ENCODE measurements around the gene HS3ST4.

The HS3ST4 gene

GRCh38 chr16:25828510-25828909 is 136.8 kb downstream of the HS3ST4 start:
- no peak for DNase-seq

DNA sequence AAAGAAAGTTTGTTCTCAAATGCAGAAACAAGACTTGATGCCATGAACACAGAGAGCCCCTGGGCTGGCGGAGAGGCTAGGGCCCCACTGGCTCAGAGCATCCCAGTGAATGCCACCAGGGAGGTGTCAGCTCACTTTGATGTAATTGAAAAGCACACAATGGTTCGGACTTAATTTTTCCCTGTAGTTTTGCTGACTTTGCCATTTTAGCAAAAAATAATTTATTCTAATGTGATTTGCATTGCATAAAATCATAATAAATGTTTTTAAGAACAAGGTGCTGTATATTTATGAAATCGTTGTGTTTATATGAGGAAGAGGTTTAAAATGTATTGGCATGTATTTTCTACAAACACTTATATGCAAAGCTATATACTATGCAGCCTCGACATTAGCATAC is 140.5 kb downstream of the HS3ST4 start:
- no peak for DNase-seq

- DNase-seq: no peak
Observed at GRCh38 chr16:25834101-25834500, 142.3 kb downstream of the HS3ST4 start.

DNA sequence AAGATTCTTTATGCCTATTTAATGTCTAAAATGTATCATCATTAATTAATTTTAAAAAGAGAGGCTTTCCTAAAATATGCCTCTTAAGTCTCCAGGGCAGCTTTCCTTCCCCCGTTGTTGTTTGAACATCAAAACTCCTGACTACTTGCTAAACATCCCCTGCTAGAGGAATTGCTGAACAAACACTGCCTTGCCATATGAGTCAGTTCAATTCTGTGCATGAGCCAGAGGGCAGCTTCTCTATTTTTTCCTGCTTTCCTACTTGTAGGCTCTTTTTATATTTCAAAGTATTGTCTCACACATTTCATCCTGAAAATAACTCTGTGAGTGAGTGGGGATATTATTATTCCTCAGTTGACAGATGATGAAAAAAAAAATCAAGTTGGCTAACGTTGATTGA is 143.4 kb downstream of the HS3ST4 start:
- DNase-seq: no peak

DNA sequence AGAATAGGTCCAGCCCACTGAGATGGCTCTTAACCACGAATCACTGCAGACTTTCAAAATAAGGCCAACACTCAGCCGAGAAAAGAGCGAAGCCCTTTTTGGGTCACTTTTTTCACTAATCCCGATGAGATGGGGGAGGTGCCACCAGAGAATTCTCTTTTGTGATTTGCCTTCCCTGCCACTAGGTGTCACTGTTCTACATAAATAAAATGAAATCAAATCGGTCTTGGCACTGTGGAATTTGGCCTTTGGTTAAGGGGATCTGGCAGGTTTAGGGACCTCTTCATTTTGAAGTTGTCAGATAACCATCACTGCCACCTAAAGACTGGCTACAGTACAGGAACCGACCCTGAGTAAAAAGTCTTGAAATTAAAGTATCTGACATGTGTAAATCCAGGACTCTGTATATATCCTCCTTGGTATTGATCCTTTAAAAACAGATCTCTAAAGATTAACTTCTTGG is 147.0 kb downstream of the HS3ST4 start:
- no peak for DNase-seq

- DNase-seq: no peak
Observed at GRCh38 chr16:25841761-25842160, 150.0 kb downstream of the HS3ST4 start.

- DNase-seq: no peak
Observed at GRCh38 chr16:25845901-25846300, 154.1 kb downstream of the HS3ST4 start.

GRCh38 chr16:25854141-25854540 is 162.4 kb downstream of the HS3ST4 start:
- no peak for DNase-seq

GRCh38 chr16:25855063-25855462 is 163.3 kb downstream of the HS3ST4 start:
- DNase-seq: no peak

GRCh38 chr16:25855818-25856217 is 164.1 kb downstream of the HS3ST4 start:
- DNase-seq: no peak

DNA sequence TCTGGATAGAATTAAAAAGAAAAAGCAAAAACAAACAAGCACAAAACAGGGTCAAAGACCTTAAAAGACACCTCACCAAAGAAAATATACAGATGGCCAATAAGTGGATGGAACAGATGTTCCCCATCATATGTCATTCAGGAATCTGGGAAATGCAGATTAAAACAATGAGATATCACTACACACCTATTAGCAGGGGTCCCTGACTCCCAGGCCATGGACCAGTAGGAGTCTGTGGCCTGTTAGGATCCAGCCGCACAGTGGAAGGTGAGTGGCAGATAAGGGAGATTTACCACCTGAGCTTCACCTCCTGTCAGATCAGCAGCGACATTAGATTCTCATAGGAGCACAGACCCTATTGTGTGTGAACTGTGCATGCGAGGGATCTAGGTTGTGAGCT is 167.9 kb downstream of the HS3ST4 start:
- no peak for DNase-seq

GRCh38 chr16:25867041-25867440 is 175.3 kb downstream of the HS3ST4 start:
- no peak for DNase-seq

DNA sequence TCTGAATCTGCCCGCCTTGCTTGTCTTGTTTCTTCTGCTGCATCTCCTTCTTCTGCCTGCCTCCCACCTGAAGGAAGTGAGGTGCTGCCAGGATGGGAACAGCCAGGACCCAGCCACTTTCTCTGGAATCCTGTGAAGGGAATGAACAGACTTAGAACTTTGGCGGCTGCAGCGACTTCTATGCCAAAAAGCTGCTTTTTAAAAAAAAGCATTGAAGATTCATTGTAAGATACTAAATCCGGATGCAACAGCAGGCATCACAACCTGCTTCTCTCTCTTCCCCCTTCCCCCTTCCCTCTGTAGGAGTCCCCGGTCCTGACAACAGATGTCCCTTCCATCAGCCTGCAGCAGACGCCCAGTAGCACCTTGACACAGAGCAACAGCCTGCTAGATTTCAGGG is 176.3 kb downstream of the HS3ST4 start:
- DNase-seq: no peak

GRCh38 chr16:25868706-25869370 is 177.1 kb downstream of the HS3ST4 start:
- DNase-seq: no peak

- no peak for DNase-seq
Observed at GRCh38 chr16:25872369-25873070, 180.8 kb downstream of the HS3ST4 start.

DNA sequence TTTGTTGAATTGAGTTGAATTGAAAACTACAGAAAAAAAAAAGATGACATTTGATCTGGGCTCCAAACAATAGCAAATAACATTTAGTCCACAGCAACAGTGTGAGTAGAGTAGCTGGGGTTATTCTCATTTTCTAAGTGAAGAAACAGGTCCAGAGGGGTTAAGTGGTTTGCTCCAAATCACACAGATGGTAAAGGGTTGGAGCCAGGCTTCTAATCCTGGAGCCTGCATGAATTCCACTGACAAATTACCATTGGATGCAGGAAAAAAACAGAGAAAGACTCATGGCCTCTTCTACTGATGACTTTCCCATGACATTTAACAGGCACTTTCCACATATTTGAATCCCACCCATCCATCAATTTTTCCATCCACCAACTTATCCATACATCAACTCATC is 182.4 kb downstream of the HS3ST4 start:
- DNase-seq: no peak

GRCh38 chr16:25875956-25876598 is 184.3 kb downstream of the HS3ST4 start:
- no peak for DNase-seq

DNA sequence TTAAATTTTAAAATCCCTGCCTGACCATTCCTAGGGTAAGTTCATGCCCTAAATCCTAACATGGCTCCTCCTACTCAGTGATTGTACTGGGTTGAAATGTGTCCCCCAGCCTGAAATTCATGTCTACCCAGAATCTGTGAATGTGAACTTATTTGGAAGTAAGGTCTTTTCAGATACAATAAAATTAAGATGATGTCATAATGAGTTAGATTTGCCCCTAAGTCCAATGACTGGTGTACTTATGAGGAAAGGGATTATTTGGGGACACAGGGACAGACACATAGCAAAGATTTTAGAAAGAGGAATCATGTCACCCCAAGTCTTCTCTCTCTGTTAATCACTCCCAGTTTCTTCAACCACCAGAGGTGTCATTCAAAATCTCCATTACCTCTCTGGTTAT is 185.3 kb downstream of the HS3ST4 start:
- DNase-seq: no peak

DNA sequence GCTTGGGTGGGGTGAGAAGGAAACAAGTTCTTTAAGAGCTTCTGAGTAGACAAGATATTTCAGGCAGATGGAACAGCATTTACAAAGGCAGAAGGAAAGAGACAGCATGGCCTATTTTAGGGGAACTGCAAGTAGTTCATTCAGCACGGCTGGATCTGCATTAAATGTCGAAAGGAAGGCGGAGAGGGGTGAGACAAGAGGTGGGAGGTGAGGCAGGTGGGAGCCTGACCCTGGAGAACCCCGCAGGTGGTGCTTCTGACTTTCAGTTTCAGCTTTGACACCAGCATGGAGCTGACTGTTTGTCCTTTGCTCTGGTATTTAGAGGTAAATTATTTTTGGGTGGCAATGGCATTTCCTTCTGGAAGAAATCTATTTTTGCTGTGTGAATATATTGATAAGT is 194.8 kb downstream of the HS3ST4 start:
- no peak for DNase-seq

DNA sequence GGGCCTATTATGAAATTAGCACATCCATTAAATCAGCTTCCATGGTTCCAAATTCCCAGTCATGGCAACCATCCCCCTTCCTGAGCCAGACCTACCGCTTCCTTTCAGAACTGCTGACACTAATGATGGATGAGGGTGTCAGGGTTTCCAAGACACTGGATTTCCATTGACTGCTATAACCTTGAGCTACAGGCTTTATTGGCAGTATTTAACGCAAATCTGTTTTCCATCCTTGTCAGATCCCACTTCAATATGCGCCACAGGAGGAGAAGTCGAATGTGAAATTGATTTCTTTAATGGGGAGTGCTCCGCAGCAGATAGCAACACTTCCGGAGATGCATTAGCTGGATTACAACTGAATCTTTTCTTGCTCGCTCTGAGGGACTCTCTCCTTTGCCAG is 197.1 kb downstream of the HS3ST4 start:
- no peak for DNase-seq

DNA sequence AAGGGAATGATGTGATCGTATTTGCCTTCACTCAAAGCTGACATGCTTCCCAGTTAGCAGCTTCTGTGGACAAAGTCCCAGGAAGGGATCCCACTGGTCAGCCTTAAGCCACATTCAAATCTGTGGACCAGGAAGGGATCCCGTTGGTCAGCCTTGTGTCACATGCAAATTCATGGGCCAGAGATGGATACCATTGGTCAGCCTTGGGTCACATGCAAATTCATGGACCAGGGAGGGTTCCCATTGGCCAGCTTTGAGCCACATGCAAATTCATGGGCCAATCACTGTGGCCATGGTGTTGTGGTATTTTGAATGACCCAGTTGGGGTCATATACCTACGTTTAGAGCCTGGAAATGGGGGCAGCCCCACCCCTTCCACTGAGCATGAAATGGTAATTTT is 201.6 kb downstream of the HS3ST4 start:
- no peak for DNase-seq

- DNase-seq: no peak
Observed at GRCh38 chr16:25894093-25894492, 202.3 kb downstream of the HS3ST4 start.

DNA sequence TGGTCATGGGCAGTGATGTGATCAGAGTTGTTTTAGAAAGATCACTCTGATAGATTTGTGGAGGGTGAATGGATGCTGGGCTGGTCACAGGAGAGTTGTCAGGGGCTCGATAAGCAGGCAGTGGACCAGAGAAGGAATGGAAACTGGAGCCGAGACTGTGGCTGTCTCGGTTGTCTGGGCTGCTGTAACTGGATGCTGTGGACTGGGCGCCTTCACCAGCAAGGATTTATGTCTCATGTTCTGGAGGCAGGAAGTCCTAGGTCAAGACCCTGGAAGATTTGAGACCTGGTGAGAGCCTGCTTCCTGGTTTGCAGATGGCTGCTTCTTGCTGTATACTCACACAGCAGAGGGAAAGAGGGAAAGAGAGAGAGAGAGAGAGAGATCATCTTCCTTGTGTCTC is 203.6 kb downstream of the HS3ST4 start:
- DNase-seq: no peak

GRCh38 chr16:25896411-25896810 is 204.7 kb downstream of the HS3ST4 start:
- no peak for DNase-seq

All from activated effector memory CD4-positive, alpha-beta T cell treated with anti-CD3 and anti-CD28 coated beads, Interleukin-2, amount 50 U/mL, for 16 hours (primary cell).